Measurements from ENCODE around the gene SLC10A7.
"Not testable (repeated sequence)": the region's sequence is repeated elsewhere in the genome, so short reads cannot be mapped to it uniquely, and the experiment has no call there.

The SLC10A7 gene

GRCh38 chr4:146401274-146401673, 120.5 kb downstream of the SLC10A7 start:
- H3K9me3 Mint-ChIP-seq, result no peaks in the 10 kb centered on the region
- ATAC-seq (replicated peaks), result no peak
- H3K4me1 Mint-ChIP-seq (ENCODE audit: low read depth in 2 of 2), result no peaks in the 10 kb centered on the region
- H3K27ac Mint-ChIP-seq, result no peak overlapping the region
- H3K27me3 Mint-ChIP-seq, result no peaks in the 10 kb centered on the region
- no peak overlapping the region for H3K4me3 Mint-ChIP-seq
- H3K36me3 Mint-ChIP-seq (ENCODE audit: insufficient read depth), result no peaks in the 10 kb centered on the region
- no peak for DNase-seq

- H3K4me1 Mint-ChIP-seq (ENCODE audit: low read depth in 2 of 2), result no peaks in the 10 kb centered on the region
- DNase-seq (no peak), ATAC-seq (replicated peaks) (no peak)
- H3K4me3 Mint-ChIP-seq, result no peak overlapping the region
- H3K27ac Mint-ChIP-seq, result no peak overlapping the region
- H3K36me3 Mint-ChIP-seq (ENCODE audit: insufficient read depth), result no peaks in the 10 kb centered on the region
- H3K27me3 Mint-ChIP-seq, result no peaks in the 10 kb centered on the region
- H3K9me3 Mint-ChIP-seq, result no peaks in the 10 kb centered on the region
Observed at GRCh38 chr4:146398896-146399445, 122.8 kb downstream of the SLC10A7 start.

- no peak for DNase-seq
- H3K9me3 Mint-ChIP-seq, result no peaks in the 10 kb centered on the region
- H3K27ac Mint-ChIP-seq, result no peak overlapping the region
- H3K4me3 Mint-ChIP-seq, result no peak overlapping the region
- ATAC-seq (replicated peaks), result no peak
- H3K36me3 Mint-ChIP-seq (ENCODE audit: insufficient read depth), result no peaks in the 10 kb centered on the region
- H3K27me3 Mint-ChIP-seq, result no peaks in the 10 kb centered on the region
- no peaks in the 10 kb centered on the region for H3K4me1 Mint-ChIP-seq (ENCODE audit: low read depth in 2 of 2)
Observed at GRCh38 chr4:146398404-146398803, 123.3 kb downstream of the SLC10A7 start.

- Mint-ChIP-seq H3K9me3 (no peaks in the 10 kb centered on the region), H3K36me3 (ENCODE audit: insufficient read depth) (no peaks in the 10 kb centered on the region), H3K4me3 (no peak overlapping the region), H3K27me3 (no peaks in the 10 kb centered on the region), H3K4me1 (ENCODE audit: low read depth in 2 of 2) (peaks cover 3 to 8% of the 10 kb centered on the region in 2 donors), H3K27ac (no peak overlapping the region)
- DNase-seq (no peak), ATAC-seq (replicated peaks) (no peak)
Observed at GRCh38 chr4:146389561-146389960, 132.2 kb downstream of the SLC10A7 start.

GRCh38 chr4:146382194-146382593, 139.5 kb downstream of the SLC10A7 start:
- no peak overlapping the region for H3K27ac Mint-ChIP-seq

GRCh38 chr4:146381263-146381872, 140.4 kb downstream of the SLC10A7 start:
- ATAC-seq (replicated peaks), result no peak
- Mint-ChIP-seq H3K4me3 (no peak overlapping the region), H3K36me3 (ENCODE audit: insufficient read depth) (no peaks in the 10 kb centered on the region), H3K27ac (no peak overlapping the region), H3K9me3 (no peaks in the 10 kb centered on the region), H3K4me1 (ENCODE audit: low read depth in 2 of 2) (peaks cover 0 to 19% of the 10 kb centered on the region in 2 donors), H3K27me3 (no peaks in the 10 kb centered on the region)
- no peak for DNase-seq

More at GRCh38 chr4:146382194-146382593, 139.5 kb downstream of the SLC10A7 start:
- H3K4me1 Mint-ChIP-seq (ENCODE audit: low read depth in 2 of 2), result peaks cover 0 to 22% of the 10 kb centered on the region in 2 donors
- DNase-seq (no peak), ATAC-seq (replicated peaks) (no peak)
- no peaks in the 10 kb centered on the region for H3K9me3 Mint-ChIP-seq
- H3K36me3 Mint-ChIP-seq (ENCODE audit: insufficient read depth), result no peaks in the 10 kb centered on the region
- no peaks in the 10 kb centered on the region for H3K27me3 Mint-ChIP-seq
- no peak overlapping the region for H3K4me3 Mint-ChIP-seq

GRCh38 chr4:146379744-146380143, 142.0 kb downstream of the SLC10A7 start:
- H3K36me3 Mint-ChIP-seq (ENCODE audit: insufficient read depth), result no peaks in the 10 kb centered on the region
- no peak overlapping the region for H3K27ac Mint-ChIP-seq
- no peaks in the 10 kb centered on the region for H3K27me3 Mint-ChIP-seq
- no peak for ATAC-seq (replicated peaks)
- no peaks in the 10 kb centered on the region for H3K9me3 Mint-ChIP-seq
- H3K4me3 Mint-ChIP-seq, result no peak overlapping the region
- peaks cover 0 to 19% of the 10 kb centered on the region in 2 donors for H3K4me1 Mint-ChIP-seq (ENCODE audit: low read depth in 2 of 2)
- DNase-seq, result no peak

GRCh38 chr4:146371812-146372211, 149.9 kb downstream of the SLC10A7 start:
- ATAC-seq (replicated peaks) (no peak), DNase-seq (no peak)
- Mint-ChIP-seq H3K36me3 (ENCODE audit: insufficient read depth) (no peaks in the 10 kb centered on the region), H3K4me1 (ENCODE audit: low read depth in 2 of 2) (peaks cover 3 to 15% of the 10 kb centered on the region in 2 donors), H3K9me3 (no peaks in the 10 kb centered on the region), H3K4me3 (no peak overlapping the region), H3K27me3 (no peaks in the 10 kb centered on the region), H3K27ac (no peak overlapping the region)

GRCh38 chr4:146370841-146371240, 150.9 kb downstream of the SLC10A7 start:
- ATAC-seq (replicated peaks) (no peak), DNase-seq (no peak)
- Mint-ChIP-seq H3K27ac (no peak overlapping the region), H3K4me3 (no peak overlapping the region), H3K36me3 (ENCODE audit: insufficient read depth) (no peaks in the 10 kb centered on the region), H3K9me3 (no peaks in the 10 kb centered on the region), H3K4me1 (ENCODE audit: low read depth in 2 of 2) (peaks cover 3 to 15% of the 10 kb centered on the region in 2 donors), H3K27me3 (no peaks in the 10 kb centered on the region)

GRCh38 chr4:146369446-146369845, 152.3 kb downstream of the SLC10A7 start:
- H3K27ac Mint-ChIP-seq, result no peak overlapping the region
- H3K27me3 Mint-ChIP-seq, result no peaks in the 10 kb centered on the region
- no peaks in the 10 kb centered on the region for H3K36me3 Mint-ChIP-seq (ENCODE audit: insufficient read depth)
- no peak for DNase-seq
- H3K9me3 Mint-ChIP-seq, result no peaks in the 10 kb centered on the region
- peaks cover 3 to 10% of the 10 kb centered on the region in 2 donors for H3K4me1 Mint-ChIP-seq (ENCODE audit: low read depth in 2 of 2)
- H3K4me3 Mint-ChIP-seq, result no peak overlapping the region
- ATAC-seq (replicated peaks), result no peak

GRCh38 chr4:146368209-146368608, 153.5 kb downstream of the SLC10A7 start:
- Mint-ChIP-seq H3K27me3 (no peaks in the 10 kb centered on the region), H3K4me1 (ENCODE audit: low read depth in 2 of 2) (peaks cover 3 to 10% of the 10 kb centered on the region in 2 donors)

GRCh38 chr4:146367347-146367746, 154.4 kb downstream of the SLC10A7 start:
- ATAC-seq (replicated peaks) (no peak), DNase-seq (no peak)
- Mint-ChIP-seq H3K4me3 (no peak overlapping the region), H3K27me3 (no peaks in the 10 kb centered on the region), H3K9me3 (no peaks in the 10 kb centered on the region), H3K36me3 (ENCODE audit: insufficient read depth) (peaks cover 4% of the 10 kb centered on the region), H3K4me1 (ENCODE audit: low read depth in 2 of 2) (peaks cover 3 to 10% of the 10 kb centered on the region in 2 donors), H3K27ac (no peak overlapping the region)

More at GRCh38 chr4:146368209-146368608, 153.5 kb downstream of the SLC10A7 start:
- ATAC-seq (replicated peaks) (no peak), DNase-seq (no peak)
- H3K36me3 Mint-ChIP-seq (ENCODE audit: insufficient read depth), result no peaks in the 10 kb centered on the region
- no peak overlapping the region for H3K4me3 Mint-ChIP-seq
- H3K27ac Mint-ChIP-seq, result no peak overlapping the region
- no peaks in the 10 kb centered on the region for H3K9me3 Mint-ChIP-seq

GRCh38 chr4:146359771-146360170, 162.0 kb downstream of the SLC10A7 start:
- Mint-ChIP-seq H3K4me3 (no peak overlapping the region), H3K27me3 (no peaks in the 10 kb centered on the region), H3K4me1 (ENCODE audit: low read depth in 2 of 2) (peaks cover 0 to 4% of the 10 kb centered on the region in 2 donors), H3K9me3 (peaks cover 0 to 1% of the 10 kb centered on the region in 2 donors), H3K27ac (no peak overlapping the region), H3K36me3 (ENCODE audit: insufficient read depth) (peaks cover 4% of the 10 kb centered on the region)
- ATAC-seq (replicated peaks) (no peak), DNase-seq (no peak)

GRCh38 chr4:146350114-146350513, 171.6 kb downstream of the SLC10A7 start:
- not testable (repeated sequence) for H3K9me3 Mint-ChIP-seq; H3K36me3 Mint-ChIP-seq (ENCODE audit: insufficient read depth); H3K27ac Mint-ChIP-seq; H3K27me3 Mint-ChIP-seq; ATAC-seq (replicated peaks); DNase-seq; H3K4me1 Mint-ChIP-seq (ENCODE audit: low read depth in 2 of 2)
- H3K4me3 Mint-ChIP-seq, result peak overlapping the region in 1 of 2 donors; percentile 38

Data from effector memory CD8-positive, alpha-beta T cell (primary cell).